ENCODE results near the gene WDR45B.
A peak's percentile ranks its signal among the peaks of the same experiment; 100 is the strongest.

Gene WDR45B

DNA sequence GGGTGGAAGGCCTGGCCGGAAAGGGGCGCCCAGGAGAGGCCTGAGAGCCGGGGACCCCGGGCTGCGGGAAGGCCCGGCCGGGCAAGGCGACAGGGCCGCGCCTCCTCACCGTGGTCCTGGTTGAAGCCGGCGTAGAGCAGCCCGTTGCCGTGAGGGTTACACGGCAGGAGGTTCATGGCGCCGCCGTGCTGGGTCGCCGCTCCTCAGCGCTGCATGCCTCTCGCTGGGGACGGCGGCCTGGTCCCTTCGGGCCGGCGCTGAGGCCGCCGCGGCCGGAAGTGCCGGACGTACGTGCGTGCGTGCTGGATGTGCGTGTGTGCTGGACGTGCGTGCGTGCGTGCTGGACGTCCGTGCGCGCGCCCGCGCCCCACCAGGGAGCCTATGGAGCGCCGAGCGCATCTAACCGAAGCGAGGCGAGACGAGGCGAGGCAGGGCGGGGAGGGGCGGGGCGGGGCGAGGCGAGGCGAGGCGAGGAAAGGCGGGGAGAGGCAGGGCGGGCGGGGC is at the start of gene WDR45B:
Gene WDR45B, minus strand, starts transcription at position 280 of the 504 bp plus-strand sequence. Its CDS starts 104 bp downstream, at position 176.
- peak; percentile 91 for DNase-seq

DNA sequence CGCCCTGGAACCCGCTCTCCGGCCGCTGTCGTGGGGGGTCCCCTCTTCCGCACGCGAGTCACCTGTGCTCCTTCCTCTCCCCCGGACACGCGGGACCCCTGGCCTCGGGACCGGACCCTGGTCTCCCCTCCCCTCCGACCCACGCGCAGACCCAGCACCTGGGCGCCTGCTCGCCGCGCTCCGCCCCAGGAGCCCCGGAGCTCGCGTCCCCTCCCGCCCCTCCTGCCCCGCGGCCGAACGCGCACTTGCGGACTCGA is 49.5 kb upstream of the WDR45B start:
- DNase-seq, result no peak

DNA sequence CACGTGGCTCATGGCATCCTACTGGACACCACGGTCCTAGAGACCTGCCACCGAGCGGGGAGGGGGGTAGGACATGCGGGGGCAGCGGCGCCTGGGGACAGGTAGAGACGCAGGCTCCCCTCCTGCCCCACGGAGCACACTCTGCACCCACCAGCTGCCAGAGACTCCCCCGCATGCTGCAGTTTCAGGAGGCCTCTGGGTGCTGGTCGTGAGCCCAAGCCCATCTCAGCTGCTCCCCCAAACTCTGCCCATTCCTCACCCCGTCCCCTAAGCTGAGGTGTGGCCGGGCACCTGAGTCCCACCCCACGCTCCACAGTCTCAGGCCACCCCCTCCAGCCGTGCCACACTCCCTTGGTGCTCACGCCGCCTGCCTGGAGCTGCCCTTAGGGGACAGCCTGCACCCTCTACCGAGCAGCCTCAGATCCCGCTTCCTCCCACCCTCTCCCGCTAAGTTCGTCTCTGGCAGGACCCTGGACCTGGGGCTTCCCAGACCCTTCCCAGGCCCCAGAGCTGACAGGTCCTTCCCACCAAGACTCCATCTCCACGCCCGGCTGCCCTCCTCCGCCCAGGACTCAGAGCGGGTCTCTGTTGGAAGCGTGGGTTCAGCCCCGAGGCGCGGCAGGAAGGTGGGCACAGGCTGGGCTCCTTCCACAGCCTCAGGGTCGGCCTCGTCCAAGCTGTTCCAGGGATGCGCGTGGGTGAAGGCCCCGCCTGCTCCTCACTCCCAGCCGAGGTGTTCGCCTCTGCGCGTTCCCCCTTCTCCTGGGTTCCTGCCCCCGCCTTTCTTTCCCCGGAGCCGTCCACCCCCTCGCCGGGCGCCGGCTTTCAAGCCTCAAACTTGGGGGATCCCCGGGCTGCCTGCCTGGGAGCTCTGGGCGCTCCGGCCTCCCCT is 48.9 kb upstream of the WDR45B start:
- no peak for DNase-seq

- DNase-seq, result no peak
Observed at GRCh38 chr17:82696259-82696658, 48.0 kb upstream of the WDR45B start.

DNA sequence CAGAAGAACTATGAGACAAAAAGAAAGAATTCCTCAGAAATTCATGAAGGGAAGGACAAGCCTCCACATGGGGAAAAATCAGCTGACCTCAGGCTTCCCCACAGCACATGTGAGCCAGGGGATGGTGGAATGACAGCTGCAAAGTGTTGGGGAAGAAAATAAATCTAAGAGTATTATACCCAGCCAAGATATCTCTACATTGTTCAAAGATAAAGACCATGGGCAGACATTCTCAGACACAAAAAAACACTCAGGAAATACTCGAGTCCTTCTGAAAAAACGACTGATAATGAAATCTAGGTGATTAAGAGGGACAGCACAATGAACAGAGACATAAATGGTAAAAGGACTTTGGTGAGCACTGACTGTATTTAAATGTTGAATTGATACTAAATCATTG is 46.4 kb upstream of the WDR45B start:
- DNase-seq, result no peak

DNA sequence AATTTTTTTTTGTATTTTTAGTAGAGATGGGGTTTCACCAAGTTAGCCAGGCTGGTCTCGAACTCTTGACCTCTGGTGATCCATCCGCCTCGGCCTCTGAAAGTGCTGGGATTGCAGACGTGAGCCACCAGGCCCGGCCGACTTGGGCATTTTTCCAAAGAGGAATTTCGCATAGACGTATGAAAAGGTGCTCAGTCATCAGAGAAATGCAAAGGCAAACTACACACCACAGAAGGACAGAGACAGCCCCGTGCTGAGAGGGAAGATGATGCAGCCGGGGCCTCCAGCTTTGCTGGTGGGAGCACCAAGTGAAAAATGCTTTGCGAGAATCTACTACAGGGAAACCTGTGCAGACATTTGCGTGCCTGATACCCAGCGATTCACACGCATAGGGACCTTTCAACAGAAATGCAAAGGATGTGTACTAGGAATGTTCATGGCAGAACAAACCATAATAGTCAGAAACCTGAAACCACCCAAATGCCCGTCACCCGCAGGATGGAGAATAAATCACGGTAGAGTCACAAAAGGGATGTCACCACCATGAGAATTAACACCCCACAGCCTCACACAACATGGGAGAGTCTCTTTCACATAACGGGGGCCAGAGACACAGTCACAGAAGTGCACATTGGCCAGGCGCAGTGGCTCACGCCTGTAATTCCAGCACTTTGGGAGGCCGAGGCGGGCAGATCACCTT is 45.1 kb upstream of the WDR45B start:
- no peak for DNase-seq

DNA sequence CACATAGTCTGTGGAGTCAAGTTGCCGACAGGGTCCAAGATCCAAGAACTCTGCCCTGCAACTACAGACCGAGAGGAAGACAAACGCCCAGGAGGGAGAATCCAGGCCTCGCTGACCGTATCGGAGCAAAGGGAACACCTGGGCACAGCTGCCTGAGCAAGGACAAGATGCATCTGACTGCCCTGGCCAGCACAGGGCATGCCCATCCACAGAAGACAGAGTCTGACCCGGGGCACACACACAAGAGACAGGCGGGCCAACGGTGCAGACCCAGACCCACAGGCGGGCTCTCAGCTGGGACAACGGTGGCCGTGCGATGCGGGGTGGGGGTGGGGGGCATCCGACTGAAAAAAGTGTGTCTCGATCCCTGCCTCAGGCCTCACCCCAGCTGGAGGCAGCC is 44.0 kb upstream of the WDR45B start:
- no peak for DNase-seq

DNA sequence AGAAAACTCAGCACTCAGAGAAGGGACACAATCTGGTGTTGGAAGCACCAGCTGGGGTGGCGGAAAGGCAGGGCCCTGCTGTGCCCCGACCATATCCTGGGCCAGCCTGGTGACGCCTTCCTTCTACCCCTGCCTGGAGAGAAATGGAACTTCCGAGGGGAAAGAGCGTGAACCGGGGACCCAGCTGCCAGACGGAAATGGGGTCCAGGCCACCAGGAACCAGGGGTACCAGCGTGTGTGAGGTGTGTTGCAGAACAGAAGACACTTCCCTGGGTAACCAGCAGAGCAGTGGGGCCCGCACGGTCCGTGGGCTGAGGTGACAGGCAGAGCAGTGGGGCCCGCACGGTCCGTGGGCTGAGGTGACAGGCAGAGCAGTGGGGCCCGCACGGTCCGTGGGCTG is 43.5 kb upstream of the WDR45B start:
- DNase-seq, result no peak

GRCh38 chr17:82690786-82691489 is 42.7 kb upstream of the WDR45B start:
- DNase-seq, result no peak

- DNase-seq, result no peak
Observed at GRCh38 chr17:82689077-82689476, 40.8 kb upstream of the WDR45B start.

DNA sequence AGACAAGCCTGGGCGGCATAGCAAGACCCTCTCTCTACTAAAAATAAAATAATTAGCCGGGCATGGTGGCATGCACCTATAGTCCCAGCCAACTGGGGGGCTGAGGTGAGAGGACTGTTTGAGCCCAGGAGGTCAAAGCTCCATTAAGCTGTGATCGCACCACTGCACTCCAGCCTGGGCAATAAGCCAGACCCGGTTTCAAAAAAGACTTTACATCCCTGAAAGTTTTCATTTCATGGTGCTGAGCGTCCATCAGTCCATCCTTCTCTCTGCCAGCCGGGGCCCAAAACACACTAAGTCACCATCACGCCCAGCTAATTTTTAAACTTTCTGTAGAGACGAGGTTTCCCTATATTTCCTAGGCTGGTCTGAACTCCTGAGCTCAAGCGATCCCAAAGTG is 39.6 kb upstream of the WDR45B start:
- DNase-seq, result no peak

DNA sequence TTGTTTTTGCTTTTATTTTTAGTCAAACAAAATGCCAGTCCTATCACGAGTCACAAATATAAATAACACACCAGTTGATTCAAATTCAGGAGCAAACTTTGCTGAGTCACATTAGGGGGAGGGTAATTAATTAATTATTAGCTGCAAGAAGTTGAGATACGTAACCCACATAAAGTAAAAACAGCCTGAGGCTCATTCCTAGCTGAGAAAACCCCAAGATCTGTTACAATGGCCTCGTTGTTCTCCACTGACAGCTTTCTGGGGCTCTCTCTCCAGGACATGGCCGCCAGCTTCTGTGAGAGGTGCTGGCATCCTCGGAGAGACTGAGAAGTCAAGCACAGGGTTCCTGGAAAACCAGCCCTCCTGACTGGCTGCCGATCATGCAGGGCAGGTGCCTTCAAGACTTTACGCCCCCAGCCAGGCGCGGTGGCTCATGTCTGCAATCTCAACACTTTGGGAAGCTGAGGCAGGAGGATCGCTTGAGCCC is 39.2 kb upstream of the WDR45B start:
- DNase-seq, result no peak

- no peak for DNase-seq
Observed at GRCh38 chr17:82686366-82687324, 38.4 kb upstream of the WDR45B start.

- DNase-seq, result no peak
Observed at GRCh38 chr17:82685291-82685690, 37.0 kb upstream of the WDR45B start.

GRCh38 chr17:82684228-82684841 is 36.1 kb upstream of the WDR45B start:
- no peak for DNase-seq

DNA sequence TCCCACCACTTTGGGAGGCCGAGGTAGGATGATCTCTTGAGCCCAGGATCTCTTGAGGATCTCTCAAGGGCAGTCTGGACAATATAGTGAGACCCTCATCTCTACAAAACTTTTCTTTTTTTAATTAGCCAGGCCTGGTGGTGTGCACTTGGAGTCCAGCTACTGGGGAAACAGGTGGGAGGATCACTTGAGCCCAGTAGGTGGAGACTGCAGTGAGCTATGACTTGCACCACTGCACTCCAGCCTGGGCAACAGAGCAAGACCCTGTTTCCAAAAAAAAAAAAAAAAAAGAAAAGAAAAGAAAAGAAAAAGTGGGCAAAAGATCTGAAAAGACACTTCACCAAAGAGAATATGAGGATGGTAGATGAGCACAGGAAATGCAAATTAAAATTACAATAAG is 35.3 kb upstream of the WDR45B start:
- no peak for DNase-seq

GRCh38 chr17:82681547-82681946 is 33.3 kb upstream of the WDR45B start:
- no peak for DNase-seq

DNA sequence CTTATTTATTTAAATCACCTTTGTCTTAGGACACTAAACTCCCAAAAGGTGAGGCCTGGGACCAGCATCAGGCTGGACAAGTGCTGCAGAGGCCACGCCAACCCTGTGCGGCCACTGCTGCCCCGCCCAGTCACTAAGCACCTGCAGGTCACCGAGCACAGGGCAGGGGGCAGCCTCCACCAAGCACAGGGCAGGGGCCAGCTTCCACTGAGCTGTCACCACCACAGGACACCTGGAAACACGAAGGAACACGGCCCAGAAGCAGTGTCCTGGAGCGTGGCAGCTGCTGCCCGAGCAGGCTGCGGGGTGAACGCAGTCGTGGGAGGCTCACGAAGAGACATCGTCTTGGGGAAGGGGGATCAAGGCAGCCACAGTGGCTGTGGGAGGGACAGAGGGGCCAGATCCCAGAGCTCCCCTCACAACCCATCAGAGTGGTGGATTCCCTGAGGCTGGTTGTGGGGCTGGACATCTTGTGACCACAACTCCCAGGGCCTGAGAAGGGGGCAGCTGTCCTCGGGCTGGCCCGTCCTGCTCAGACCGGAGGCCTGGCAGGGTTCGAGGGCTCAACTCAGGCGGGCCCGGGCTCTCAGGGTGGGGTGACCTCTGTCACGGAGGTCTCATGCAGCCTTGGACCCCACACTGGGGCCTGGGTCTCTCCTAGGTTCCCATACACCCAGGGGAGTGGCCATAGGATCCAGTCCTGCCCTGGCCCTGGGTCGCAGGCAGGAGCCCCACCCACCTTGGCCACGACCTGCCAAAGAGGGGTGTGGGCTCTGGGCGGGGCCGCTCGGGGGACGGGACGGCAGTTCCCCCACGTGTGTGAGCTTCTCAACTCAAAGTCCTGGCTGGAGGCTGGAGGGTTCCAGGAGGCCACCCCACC is 31.6 kb upstream of the WDR45B start:
- DNase-seq, result no peak

GRCh38 chr17:82678265-82678891 is 30.1 kb upstream of the WDR45B start:
- DNase-seq, result peak; percentile 64

DNA sequence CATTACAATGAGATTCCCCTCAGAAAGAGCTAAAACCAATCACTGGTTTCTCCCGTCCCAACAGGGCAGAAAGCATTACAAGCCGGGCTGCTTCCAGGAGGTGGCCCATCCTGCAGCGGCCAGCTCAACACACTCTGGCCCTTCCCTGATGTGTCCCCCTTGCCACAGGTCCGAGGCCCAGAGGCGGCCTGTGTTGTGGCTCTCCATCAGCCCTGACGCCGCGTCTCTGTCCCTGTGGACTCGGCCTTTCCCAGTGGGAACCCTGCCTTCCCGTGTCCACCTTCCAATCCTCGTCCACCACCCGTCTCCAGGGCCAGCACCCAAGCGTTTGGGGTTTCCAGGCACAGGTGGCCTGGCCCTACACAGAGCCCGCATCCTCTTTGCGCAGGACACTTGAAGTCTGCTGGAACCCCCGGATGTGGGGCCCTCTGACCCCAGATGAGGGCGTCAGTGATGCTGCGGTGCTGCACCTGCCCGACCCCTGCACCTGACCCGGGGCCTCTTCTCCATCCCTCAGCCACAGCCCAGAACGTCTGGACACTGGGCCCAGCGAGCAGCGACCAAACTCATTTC is 29.2 kb upstream of the WDR45B start:
- DNase-seq, result no peak
